ENCODE measurements around the gene DSCAML1.

Gene DSCAML1

DNA sequence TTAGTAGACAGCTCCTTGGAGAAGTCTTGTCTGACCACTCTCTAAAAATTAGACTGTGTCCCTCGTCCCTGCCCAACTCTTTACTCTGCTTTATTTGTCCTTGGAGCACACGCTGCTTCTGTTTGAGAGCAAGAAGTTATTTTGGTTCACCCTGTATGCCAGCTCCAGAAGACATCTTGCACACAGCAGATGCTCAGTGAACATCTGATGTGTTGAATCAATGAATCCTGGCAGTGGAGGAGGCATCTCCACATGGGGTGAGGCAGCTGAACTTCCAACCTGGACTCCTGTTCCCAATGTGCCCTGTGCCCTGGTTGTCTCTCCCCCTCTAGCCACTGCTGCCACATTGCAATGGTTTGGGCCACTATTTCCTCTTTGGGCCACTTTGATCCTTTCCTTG is 255.8 kb downstream of the DSCAML1 start:
- ATAC-seq: no peak
- Mint-ChIP-seq H3K27ac (no peak overlapping the region), H3K4me1 (no peaks in the 10 kb centered on the region), H3K36me3 (no peaks in the 10 kb centered on the region), H3K9me3 (peaks cover 3% of the 10 kb centered on the region), H3K4me3 (no peak overlapping the region), H3K27me3 (peaks cover 14% of the 10 kb centered on the region)

GRCh38 chr11:117538263-117539135 is 258.5 kb downstream of the DSCAML1 start:
- Mint-ChIP-seq H3K36me3 (no peaks in the 10 kb centered on the region), H3K9me3 (peaks cover 3% of the 10 kb centered on the region), H3K27ac (no peak overlapping the region), H3K4me1 (no peaks in the 10 kb centered on the region), H3K4me3 (no peak overlapping the region), H3K27me3 (peaks cover 15% of the 10 kb centered on the region)
- no peak for ATAC-seq

- no peaks in the 10 kb centered on the region for H3K36me3 Mint-ChIP-seq
- no peak overlapping the region for H3K4me3 Mint-ChIP-seq
- no peak overlapping the region for H3K27ac Mint-ChIP-seq
- no peak for ATAC-seq
- H3K9me3 Mint-ChIP-seq: no peaks in the 10 kb centered on the region
- peaks cover 15% of the 10 kb centered on the region for H3K27me3 Mint-ChIP-seq
- no peaks in the 10 kb centered on the region for H3K4me1 Mint-ChIP-seq
Observed at GRCh38 chr11:117535850-117536411, 261.1 kb downstream of the DSCAML1 start.

DNA sequence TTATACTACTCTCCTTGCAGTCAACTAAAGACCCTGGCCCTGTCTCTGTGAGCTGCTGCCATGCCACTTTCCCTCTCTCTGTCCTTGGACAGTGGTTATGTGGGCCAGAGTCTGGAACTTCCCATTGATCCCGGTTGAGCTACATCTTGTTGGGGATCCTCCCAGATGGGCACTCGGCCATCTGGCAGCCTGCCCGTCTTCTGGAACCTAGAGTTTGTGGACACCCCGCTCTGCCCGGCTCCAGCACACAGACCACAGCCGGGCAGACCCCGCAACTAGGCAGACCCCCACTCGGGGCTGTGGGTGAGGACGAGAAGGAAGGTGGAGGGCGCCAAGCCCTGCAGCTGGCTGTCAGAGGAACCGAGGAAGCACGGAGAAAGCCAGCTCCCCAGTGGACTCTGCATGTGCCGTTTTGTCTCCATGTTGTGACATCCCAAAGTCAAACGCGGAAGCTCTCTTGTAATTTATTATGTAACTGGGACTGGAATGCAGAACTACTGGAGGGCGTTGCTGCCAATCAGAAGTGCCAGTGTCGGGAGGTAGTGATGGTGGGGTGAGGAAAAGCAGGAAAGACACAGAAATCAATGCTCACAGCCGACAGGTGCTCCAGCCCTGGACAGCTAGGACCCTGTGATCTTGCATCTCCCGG is 261.7 kb downstream of the DSCAML1 start:
- Mint-ChIP-seq H3K4me3 (no peak overlapping the region), H3K27me3 (peaks cover 20% of the 10 kb centered on the region), H3K9me3 (no peaks in the 10 kb centered on the region), H3K36me3 (no peaks in the 10 kb centered on the region), H3K27ac (no peak overlapping the region), H3K4me1 (no peaks in the 10 kb centered on the region)
- ATAC-seq: no peak

GRCh38 chr11:117532568-117532967 is 264.4 kb downstream of the DSCAML1 start:
- peaks cover 6% of the 10 kb centered on the region for H3K4me1 Mint-ChIP-seq
- no peaks in the 10 kb centered on the region for H3K36me3 Mint-ChIP-seq
- no peak for ATAC-seq
- no peak overlapping the region for H3K27ac Mint-ChIP-seq
- H3K4me3 Mint-ChIP-seq: no peak overlapping the region
- H3K27me3 Mint-ChIP-seq: peaks cover 30% of the 10 kb centered on the region
- H3K9me3 Mint-ChIP-seq: no peaks in the 10 kb centered on the region

GRCh38 chr11:117529816-117530215 is 267.2 kb downstream of the DSCAML1 start:
- peaks cover 15% of the 10 kb centered on the region for H3K27me3 Mint-ChIP-seq
- no peak overlapping the region for H3K4me3 Mint-ChIP-seq
- no peaks in the 10 kb centered on the region for H3K9me3 Mint-ChIP-seq
- no peaks in the 10 kb centered on the region for H3K36me3 Mint-ChIP-seq
- peaks cover 6% of the 10 kb centered on the region for H3K4me1 Mint-ChIP-seq
- H3K27ac Mint-ChIP-seq: no peak overlapping the region
- no peak for ATAC-seq

DNA sequence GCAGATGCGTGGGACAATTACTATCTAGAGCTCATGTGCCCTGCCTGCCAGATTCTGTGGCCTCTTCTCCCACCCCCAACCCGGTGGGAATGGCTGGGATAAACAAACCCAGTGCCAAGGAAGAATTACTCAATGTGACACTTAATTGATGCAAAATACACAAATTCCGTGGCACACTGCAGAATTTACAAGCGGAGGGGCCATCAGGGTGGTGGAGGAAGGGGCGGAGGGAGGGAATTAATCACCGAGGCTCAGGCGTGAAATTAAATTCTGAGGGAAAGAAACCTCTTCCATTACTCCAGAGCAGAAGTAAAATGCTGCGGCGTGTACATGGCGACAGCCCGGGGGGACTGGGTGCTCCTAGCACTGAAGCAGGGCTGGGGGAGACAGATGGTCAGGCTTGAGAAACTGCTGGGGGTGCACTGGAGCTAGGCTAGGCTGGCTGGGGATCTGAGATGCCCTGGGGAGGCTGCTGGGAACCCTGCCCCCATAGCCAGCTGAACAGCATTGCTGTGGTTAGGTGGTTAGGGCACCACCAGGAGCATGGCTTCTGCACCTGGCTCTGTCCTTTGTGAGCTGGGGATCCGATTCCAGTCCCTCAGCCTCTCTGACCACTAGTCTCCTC is 268.8 kb downstream of the DSCAML1 start:
- Mint-ChIP-seq H3K36me3 (no peaks in the 10 kb centered on the region), H3K4me3 (no peak overlapping the region), H3K9me3 (no peaks in the 10 kb centered on the region), H3K27me3 (peaks cover 15% of the 10 kb centered on the region), H3K27ac (no peak overlapping the region), H3K4me1 (peaks cover 6% of the 10 kb centered on the region)
- no peak for ATAC-seq

GRCh38 chr11:117527271-117527670 is 269.7 kb downstream of the DSCAML1 start:
- Mint-ChIP-seq H3K4me1 (peaks cover 6% of the 10 kb centered on the region), H3K9me3 (no peaks in the 10 kb centered on the region), H3K27ac (no peak overlapping the region), H3K4me3 (no peak overlapping the region), H3K36me3 (no peaks in the 10 kb centered on the region), H3K27me3 (peaks cover 15% of the 10 kb centered on the region)
- ATAC-seq: no peak

DNA sequence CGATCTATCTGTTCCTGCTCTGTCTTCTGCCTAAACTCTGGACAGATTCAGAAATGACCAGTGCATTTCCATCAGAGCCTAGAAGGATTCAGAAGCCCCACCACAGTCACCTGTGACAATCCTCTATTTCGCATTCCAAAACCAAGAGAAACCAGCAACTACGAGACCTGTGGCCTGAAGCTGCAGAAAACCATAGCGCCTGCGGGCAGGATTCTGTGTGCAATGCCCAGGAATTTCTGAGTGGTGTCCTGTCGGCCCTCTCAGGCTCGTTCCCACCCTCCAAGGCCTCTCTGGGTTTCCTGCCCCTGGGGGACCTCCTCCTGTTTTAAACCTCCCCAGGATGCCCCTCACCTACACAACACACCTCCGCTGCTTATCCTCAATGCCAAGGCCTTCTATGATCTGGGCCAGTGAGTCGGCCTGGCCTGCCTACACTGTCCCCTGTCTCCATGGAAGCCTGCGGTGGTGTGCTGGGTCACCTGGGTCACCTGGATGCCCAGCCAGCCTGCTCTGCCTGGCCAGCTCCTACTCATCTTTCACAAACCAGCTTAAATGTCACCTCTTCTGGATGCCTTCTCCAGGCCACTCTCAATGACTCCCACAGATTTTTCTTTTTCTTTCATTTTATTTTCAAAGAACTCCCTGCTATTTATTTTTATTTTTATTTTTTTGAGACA is 271.0 kb downstream of the DSCAML1 start:
- H3K4me3 Mint-ChIP-seq: no peak overlapping the region
- H3K9me3 Mint-ChIP-seq: no peaks in the 10 kb centered on the region
- ATAC-seq: no peak
- peaks cover 15% of the 10 kb centered on the region for H3K27me3 Mint-ChIP-seq
- peaks cover 6% of the 10 kb centered on the region for H3K4me1 Mint-ChIP-seq
- H3K27ac Mint-ChIP-seq: no peak overlapping the region
- H3K36me3 Mint-ChIP-seq: no peaks in the 10 kb centered on the region

GRCh38 chr11:117524468-117525183 is 272.4 kb downstream of the DSCAML1 start:
- H3K9me3 Mint-ChIP-seq: no peaks in the 10 kb centered on the region
- peaks cover under 1% of the 10 kb centered on the region for H3K4me1 Mint-ChIP-seq
- H3K36me3 Mint-ChIP-seq: no peaks in the 10 kb centered on the region
- peaks cover 3% of the 10 kb centered on the region for H3K27me3 Mint-ChIP-seq
- no peak for ATAC-seq
- no peak overlapping the region for H3K27ac Mint-ChIP-seq
- H3K4me3 Mint-ChIP-seq: no peak overlapping the region

GRCh38 chr11:117523680-117524079 is 273.3 kb downstream of the DSCAML1 start:
- H3K9me3 Mint-ChIP-seq: no peaks in the 10 kb centered on the region
- H3K27me3 Mint-ChIP-seq: no peaks in the 10 kb centered on the region
- no peaks in the 10 kb centered on the region for H3K36me3 Mint-ChIP-seq
- no peaks in the 10 kb centered on the region for H3K4me1 Mint-ChIP-seq
- no peak for ATAC-seq
- no peak overlapping the region for H3K4me3 Mint-ChIP-seq
- no peak overlapping the region for H3K27ac Mint-ChIP-seq

- no peak overlapping the region for H3K27ac Mint-ChIP-seq
- no peaks in the 10 kb centered on the region for H3K9me3 Mint-ChIP-seq
- no peaks in the 10 kb centered on the region for H3K4me1 Mint-ChIP-seq
- no peaks in the 10 kb centered on the region for H3K36me3 Mint-ChIP-seq
- H3K27me3 Mint-ChIP-seq: no peaks in the 10 kb centered on the region
- ATAC-seq: no peak
- H3K4me3 Mint-ChIP-seq: no peak overlapping the region
Observed at GRCh38 chr11:117521974-117522373, 275.0 kb downstream of the DSCAML1 start.

DNA sequence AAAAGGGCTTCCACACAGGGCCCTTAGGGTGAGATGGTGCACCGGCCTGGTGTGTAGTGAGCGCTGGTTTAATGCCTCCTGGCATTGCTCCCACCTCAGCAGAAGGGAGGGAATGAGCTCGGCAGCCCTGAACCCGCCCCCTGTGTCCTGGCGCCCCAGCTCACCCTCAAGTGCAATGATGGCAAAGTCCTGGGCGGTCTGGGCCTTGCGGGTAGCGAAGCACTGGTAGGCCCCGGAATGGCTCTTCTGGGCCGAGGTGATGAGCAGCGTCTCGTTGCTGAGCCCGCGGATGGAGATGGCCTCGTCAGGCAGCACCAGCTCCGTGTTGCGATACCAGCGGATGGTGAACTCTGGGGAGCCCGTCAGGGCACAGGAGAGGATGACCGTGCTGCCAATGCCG is 276.1 kb downstream of the DSCAML1 start:
- no peak overlapping the region for H3K27ac Mint-ChIP-seq
- H3K4me3 Mint-ChIP-seq: no peak overlapping the region
- ATAC-seq: no peak
- no peaks in the 10 kb centered on the region for H3K4me1 Mint-ChIP-seq
- H3K36me3 Mint-ChIP-seq: no peaks in the 10 kb centered on the region
- no peaks in the 10 kb centered on the region for H3K27me3 Mint-ChIP-seq
- no peaks in the 10 kb centered on the region for H3K9me3 Mint-ChIP-seq

DNA sequence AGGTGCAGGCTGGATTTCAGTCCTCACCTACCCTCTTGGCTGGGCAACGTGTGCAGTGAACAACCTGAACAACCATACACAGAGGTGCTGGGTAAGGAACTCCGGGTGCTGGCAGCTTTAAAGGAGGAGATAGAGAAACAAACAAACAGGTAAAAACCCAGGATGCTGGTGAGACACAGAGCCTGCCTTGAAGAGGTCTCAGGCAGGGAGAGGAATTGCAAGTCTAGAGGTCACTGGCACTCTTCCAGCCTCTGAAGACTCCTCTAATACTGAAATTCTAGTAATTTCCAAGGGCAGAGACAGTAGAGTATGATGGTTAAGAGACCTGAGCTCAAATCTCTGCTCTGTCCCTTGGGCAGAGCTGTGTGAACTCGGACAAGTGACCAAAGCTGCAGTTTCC is 276.8 kb downstream of the DSCAML1 start:
- Mint-ChIP-seq H3K27me3 (no peaks in the 10 kb centered on the region), H3K9me3 (no peaks in the 10 kb centered on the region), H3K4me1 (no peaks in the 10 kb centered on the region), H3K27ac (no peak overlapping the region), H3K36me3 (no peaks in the 10 kb centered on the region), H3K4me3 (no peak overlapping the region)
- ATAC-seq: no peak
